DOHH2 (cell line): ENCODE results near the gene ARID5A.
"Not testable (repeated sequence)": the region's sequence is repeated elsewhere in the genome, so short reads cannot be mapped to it uniquely, and the experiment has no call there.

Experiments
- EZH2phosphoT487 ChIP-seq: fragments of 200-600 bp; sonication (generic); IDR thresholded peaks from 2 replicates; pipeline ENCODE4 v1.6.1; 2017; ENCODE audit warnings: borderline replicate concordance, mild to moderate bottlenecking, antibody characterized with exemption, low read length, moderate library complexity, mixed read lengths
- TF ChIP-seq, protein P1 (sequence below): fragments of 200-600 bp; sonication (generic); IDR thresholded peaks from one replicate; pipeline ENCODE4 v1.5.1; 2014; ENCODE audit warnings: antibody characterized with exemption, mild to moderate bottlenecking, low read depth, low read length; ENCODE audit not compliant: poor library complexity, severe bottlenecking

- not testable (repeated sequence) for TF ChIP-seq EZH2phosphoT487
- TF ChIP-seq, protein P1, sequence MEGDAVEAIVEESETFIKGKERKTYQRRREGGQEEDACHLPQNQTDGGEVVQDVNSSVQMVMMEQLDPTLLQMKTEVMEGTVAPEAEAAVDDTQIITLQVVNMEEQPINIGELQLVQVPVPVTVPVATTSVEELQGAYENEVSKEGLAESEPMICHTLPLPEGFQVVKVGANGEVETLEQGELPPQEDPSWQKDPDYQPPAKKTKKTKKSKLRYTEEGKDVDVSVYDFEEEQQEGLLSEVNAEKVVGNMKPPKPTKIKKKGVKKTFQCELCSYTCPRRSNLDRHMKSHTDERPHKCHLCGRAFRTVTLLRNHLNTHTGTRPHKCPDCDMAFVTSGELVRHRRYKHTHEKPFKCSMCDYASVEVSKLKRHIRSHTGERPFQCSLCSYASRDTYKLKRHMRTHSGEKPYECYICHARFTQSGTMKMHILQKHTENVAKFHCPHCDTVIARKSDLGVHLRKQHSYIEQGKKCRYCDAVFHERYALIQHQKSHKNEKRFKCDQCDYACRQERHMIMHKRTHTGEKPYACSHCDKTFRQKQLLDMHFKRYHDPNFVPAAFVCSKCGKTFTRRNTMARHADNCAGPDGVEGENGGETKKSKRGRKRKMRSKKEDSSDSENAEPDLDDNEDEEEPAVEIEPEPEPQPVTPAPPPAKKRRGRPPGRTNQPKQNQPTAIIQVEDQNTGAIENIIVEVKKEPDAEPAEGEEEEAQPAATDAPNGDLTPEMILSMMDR = not testable (repeated sequence)
Measured at GRCh38 chr2:96553957-96554292, 17.4 kb downstream of the ARID5A start.
